WTC11 (cell line): Measurements from ENCODE around the gene KPNA3. TPM values are rescaled to one million over a fixed set of nuclear protein-coding genes. Genes with fewer than 3 reads are reported as not detected.
A peak's percentile ranks its signal among the peaks of the same experiment; 100 is the strongest.

Source experiments
- ATAC-seq: fragments of 200-7000 bp; cut with Tn5 transposase; 2 replicates; pipeline ENCODE4 v1.10.0; 2021; ENCODE audit warnings: mild to moderate bottlenecking, moderate library complexity
- CTCF ChIA-PET: fragments of 300-600 bp; sonication (Branson Sonifier 250); formaldehyde crosslinking; loops from one replicate; lab custom pipeline; 2021; ENCODE audit warnings: antibody characterized with exemption; lab: Charles Lee
- POLR2A ChIA-PET: fragments of 350-600 bp; sonication (Branson Sonifier 250); formaldehyde crosslinking; loops from one replicate; lab custom pipeline; 2021; ENCODE audit warnings: antibody characterized with exemption; lab: Charles Lee
- DNase-seq: peaks from one replicate; pipeline ENCODE4 v3.0.0; 2021; ENCODE audit warnings: low spot score
- H3K27ac Mint-ChIP-seq: 2 replicates; pipeline ENCODE4 v1.8.0; 2021; ENCODE audit warnings: mixed read lengths
- H3K27me3 Mint-ChIP-seq: 2 replicates; pipeline ENCODE4 v1.8.0; 2021; ENCODE audit warnings: low read depth, mild to moderate bottlenecking, moderate library complexity, mixed read lengths
- H3K36me3 Mint-ChIP-seq: 2 replicates; pipeline ENCODE4 v1.8.0; 2021; ENCODE audit warnings: mixed read lengths
- H3K4me1 Mint-ChIP-seq: 2 replicates; pipeline ENCODE4 v1.8.0; 2022; ENCODE audit warnings: mixed read lengths
- H3K4me3 Mint-ChIP-seq: 2 replicates; pipeline ENCODE4 v1.8.0; 2021; ENCODE audit warnings: mild to moderate bottlenecking, moderate library complexity, mixed read lengths
- H3K9me3 Mint-ChIP-seq: 2 replicates; pipeline ENCODE4 v1.8.0; 2021; ENCODE audit warnings: mixed read lengths
- ATF1 ChIP-seq: sonication (generic); formaldehyde crosslinking; IDR thresholded peaks from 2 replicates; pipeline ENCODE4 v1.8.1; 2023; ENCODE audit warnings: mild to moderate bottlenecking, moderate library complexity, missing genetic modification reagents
- CTCF ChIP-seq: fragments of 200-600 bp; IDR thresholded peaks from 2 replicates; pipeline ENCODE4 v1.8.0; 2022; ENCODE audit warnings: antibody characterized with exemption
- ESRRA ChIP-seq: sonication (generic); formaldehyde crosslinking; IDR thresholded peaks from 2 replicates; pipeline ENCODE4 v1.8.1; 2022; ENCODE audit warnings: mild to moderate bottlenecking, missing genetic modification reagents, borderline replicate concordance
- FOXK1 ChIP-seq: sonication (generic); formaldehyde crosslinking; IDR thresholded peaks from 2 replicates; pipeline ENCODE4 v1.8.0; 2022; ENCODE audit warnings: mild to moderate bottlenecking, moderate library complexity, missing genetic modification reagents
- FOXP1 ChIP-seq: sonication (generic); formaldehyde crosslinking; IDR thresholded peaks from 2 replicates; pipeline ENCODE4 v1.8.0; 2022; ENCODE audit warnings: missing genetic modification reagents, mild to moderate bottlenecking, moderate library complexity, borderline replicate concordance
- JUN ChIP-seq: sonication (generic); formaldehyde crosslinking; IDR thresholded peaks from 2 replicates; pipeline ENCODE4 v1.8.0; 2023; ENCODE audit warnings: mild to moderate bottlenecking, missing genetic modification reagents
- MLX ChIP-seq: sonication (generic); formaldehyde crosslinking; IDR thresholded peaks from 2 replicates; pipeline ENCODE4 v1.8.1; 2023; ENCODE audit warnings: mild to moderate bottlenecking, missing genetic modification reagents, moderate library complexity
- NFYB ChIP-seq: sonication (generic); formaldehyde crosslinking; conservative IDR thresholded peaks from 2 replicates; pipeline ENCODE4 v1.8.0; 2022; ENCODE audit warnings: low read depth, missing genetic modification reagents
- NR1H2 ChIP-seq: sonication (generic); formaldehyde crosslinking; IDR thresholded peaks from 2 replicates; pipeline ENCODE4 v1.9.0; 2021; ENCODE audit warnings: mild to moderate bottlenecking, moderate library complexity, missing genetic modification reagents
- PRDM15 ChIP-seq: sonication (generic); formaldehyde crosslinking; IDR thresholded peaks from 2 replicates; pipeline ENCODE4 v1.8.0; 2022; ENCODE audit warnings: missing genetic modification reagents
- TCF7 ChIP-seq: sonication (generic); formaldehyde crosslinking; IDR thresholded peaks from 2 replicates; pipeline ENCODE4 v1.8.0; 2022; ENCODE audit warnings: mild to moderate bottlenecking, low read depth, missing genetic modification reagents, moderate library complexity
- TEAD1 ChIP-seq: sonication (generic); formaldehyde crosslinking; IDR thresholded peaks from 2 replicates; pipeline ENCODE4 v1.8.0; 2022; ENCODE audit warnings: mild to moderate bottlenecking, missing genetic modification reagents
- TEAD4 ChIP-seq: sonication (generic); formaldehyde crosslinking; IDR thresholded peaks from 2 replicates; pipeline ENCODE4 v1.8.0; 2022; ENCODE audit warnings: mild to moderate bottlenecking, missing genetic modification reagents
- TP53 ChIP-seq: sonication (generic); formaldehyde crosslinking; IDR thresholded peaks from 2 replicates; pipeline ENCODE4 v1.8.1; 2023; ENCODE audit warnings: mild to moderate bottlenecking, missing genetic modification reagents
- ZNF219 ChIP-seq: sonication (generic); formaldehyde crosslinking; IDR thresholded peaks from 2 replicates; pipeline ENCODE4 v1.8.0; 2023; ENCODE audit warnings: missing genetic modification reagents, mild to moderate bottlenecking, borderline replicate concordance
- ZNF232 ChIP-seq: sonication (generic); formaldehyde crosslinking; IDR thresholded peaks from 2 replicates; pipeline ENCODE4 v1.8.0; 2022; ENCODE audit warnings: mild to moderate bottlenecking, missing genetic modification reagents
- ZNF317 ChIP-seq: sonication (generic); formaldehyde crosslinking; IDR thresholded peaks from 2 replicates; pipeline ENCODE4 v1.8.1; 2023; ENCODE audit warnings: low read depth, mild to moderate bottlenecking, moderate library complexity, missing genetic modification reagents, borderline replicate concordance
- ZNF416 ChIP-seq: fragments of 250-450 bp; sonication (Bioruptor Pico); IDR thresholded peaks from 2 replicates; pipeline ENCODE4 v1.9.0; 2021; ENCODE audit warnings: mild to moderate bottlenecking, inconsistent platforms
- ZNF423 ChIP-seq: fragments of 250-450 bp; sonication (Bioruptor Pico); IDR thresholded peaks from 2 replicates; pipeline ENCODE4 v2.1.2; 2022; ENCODE audit warnings: mild to moderate bottlenecking, moderate library complexity
- total RNA-seq: library from RNA; stranded (reverse); gene quantifications from 3 replicates; pipeline ENCODE4 v1.2.3, GENCODE V29; 2021
- TF ChIP-seq, protein P1 (sequence below): sonication (generic); formaldehyde crosslinking; conservative IDR thresholded peaks from 2 replicates; pipeline ENCODE4 v1.8.1; 2023; ENCODE audit warnings: mild to moderate bottlenecking, low read depth, missing genetic modification reagents, moderate library complexity

Gene KPNA3
- total RNA-seq, 1 experiment from 2014 or later: 44.4 TPM

GRCh38 chr13:49840266-49840665 is 47.8 kb upstream of the KPNA3 start:
- POLR2A ChIA-PET: no interaction called here
- CTCF ChIA-PET: interaction anchor here (0.6 kb wide), 1 partner anchor 170 kb away, joined by 4 read pairs; no protein-coding TSS in a partner anchor

GRCh38 chr13:49838989-49839388 is 46.5 kb upstream of the KPNA3 start:
- Mint-ChIP-seq H3K36me3 (no peaks in the 10 kb centered on the region), H3K9me3 (peaks cover 8% of the 10 kb centered on the region), H3K27me3 (no peaks in the 10 kb centered on the region), H3K27ac (no peak overlapping the region), H3K4me3 (no peak overlapping the region), H3K4me1 (peaks cover 35% of the 10 kb centered on the region)
- ChIA-PET CTCF (no interaction called here), POLR2A (no interaction called here)
- ATAC-seq: no peak
- no peak for DNase-seq
- no peak for TF ChIP-seq ESRRA (CRISPR knock-in tag)
- TF ChIP-seq ATF1 (CRISPR knock-in tag): no peak
- TF ChIP-seq JUN: no peak
- no peak for TF ChIP-seq MLX (CRISPR knock-in tag)
- no peak for TF ChIP-seq TEAD4 (CRISPR knock-in tag)
- TF ChIP-seq NFYB (CRISPR knock-in tag): no peak
- TF ChIP-seq NR1H2 (CRISPR knock-in tag): no peak
- no peak for TF ChIP-seq FOXK1

More at GRCh38 chr13:49840266-49840665, 47.8 kb upstream of the KPNA3 start:
- Mint-ChIP-seq H3K4me1 (peaks cover 33% of the 10 kb centered on the region), H3K27me3 (no peaks in the 10 kb centered on the region), H3K9me3 (peaks cover 8% of the 10 kb centered on the region), H3K36me3 (no peaks in the 10 kb centered on the region), H3K4me3 (no peak overlapping the region), H3K27ac (no peak overlapping the region)
- ATAC-seq (peak; percentile 59), DNase-seq (no peak)
- TF ChIP-seq TCF7 (CRISPR knock-in tag) (no peak), ZNF317 (CRISPR knock-in tag) (no peak), ZNF416 (CRISPR knock-in tag) (no peak), ZNF219 (CRISPR knock-in tag) (no peak), CTCF (no peak), ZNF232 (CRISPR knock-in tag) (no peak), TP53 (CRISPR knock-in tag) (no peak), ZNF423 (CRISPR knock-in tag) (no peak), NR1H2 (CRISPR knock-in tag) (no peak), FOXP1 (CRISPR knock-in tag) (no peak), TEAD1 (CRISPR knock-in tag) (no peak), TEAD4 (CRISPR knock-in tag) (no peak), PRDM15 (CRISPR knock-in tag) (no peak)
- TF ChIP-seq, protein P1, sequence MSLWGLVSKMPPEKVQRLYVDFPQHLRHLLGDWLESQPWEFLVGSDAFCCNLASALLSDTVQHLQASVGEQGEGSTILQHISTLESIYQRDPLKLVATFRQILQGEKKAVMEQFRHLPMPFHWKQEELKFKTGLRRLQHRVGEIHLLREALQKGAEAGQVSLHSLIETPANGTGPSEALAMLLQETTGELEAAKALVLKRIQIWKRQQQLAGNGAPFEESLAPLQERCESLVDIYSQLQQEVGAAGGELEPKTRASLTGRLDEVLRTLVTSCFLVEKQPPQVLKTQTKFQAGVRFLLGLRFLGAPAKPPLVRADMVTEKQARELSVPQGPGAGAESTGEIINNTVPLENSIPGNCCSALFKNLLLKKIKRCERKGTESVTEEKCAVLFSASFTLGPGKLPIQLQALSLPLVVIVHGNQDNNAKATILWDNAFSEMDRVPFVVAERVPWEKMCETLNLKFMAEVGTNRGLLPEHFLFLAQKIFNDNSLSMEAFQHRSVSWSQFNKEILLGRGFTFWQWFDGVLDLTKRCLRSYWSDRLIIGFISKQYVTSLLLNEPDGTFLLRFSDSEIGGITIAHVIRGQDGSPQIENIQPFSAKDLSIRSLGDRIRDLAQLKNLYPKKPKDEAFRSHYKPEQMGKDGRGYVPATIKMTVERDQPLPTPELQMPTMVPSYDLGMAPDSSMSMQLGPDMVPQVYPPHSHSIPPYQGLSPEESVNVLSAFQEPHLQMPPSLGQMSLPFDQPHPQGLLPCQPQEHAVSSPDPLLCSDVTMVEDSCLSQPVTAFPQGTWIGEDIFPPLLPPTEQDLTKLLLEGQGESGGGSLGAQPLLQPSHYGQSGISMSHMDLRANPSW (CRISPR knock-in tag): no peak
